ENCODE data around the gene DNAJC9.
A peak's percentile ranks its signal among the peaks of the same experiment; 100 is the strongest.
"Not testable (repeated sequence)": the region's sequence is repeated elsewhere in the genome, so short reads cannot be mapped to it uniquely, and the experiment has no call there.

The DNAJC9 gene

GRCh38 chr10:73246646-73247508 is at the start of gene DNAJC9:
Gene DNAJC9 (minus strand): TSS chr10:73247255. CDS start chr10:73247189, 66 bp downstream.
- DNase-seq, result peak; percentile 100

GRCh38 chr10:73293461-73293860 is 46.4 kb upstream of the DNAJC9 start:
- no peak for DNase-seq

- no peak for DNase-seq
Observed at GRCh38 chr10:73289958-73290357, 42.9 kb upstream of the DNAJC9 start.

- no peak for DNase-seq
Observed at GRCh38 chr10:73287441-73287840, 40.4 kb upstream of the DNAJC9 start.

GRCh38 chr10:73281097-73281496 is 34.0 kb upstream of the DNAJC9 start:
- no peak for DNase-seq

GRCh38 chr10:73264423-73264822 is 17.4 kb upstream of the DNAJC9 start:
- no peak for DNase-seq

GRCh38 chr10:73263693-73264347 is 16.8 kb upstream of the DNAJC9 start:
- no peak for DNase-seq

GRCh38 chr10:73262880-73263555 is 16.0 kb upstream of the DNAJC9 start:
- no peak for DNase-seq

- DNase-seq, result no peak
Observed at GRCh38 chr10:73262105-73262730, 15.2 kb upstream of the DNAJC9 start.

- no peak for DNase-seq
Observed at GRCh38 chr10:73261362-73261995, 14.4 kb upstream of the DNAJC9 start.

- not testable (repeated sequence) for DNase-seq
Observed at GRCh38 chr10:73258612-73259011, 11.6 kb upstream of the DNAJC9 start.

GRCh38 chr10:73253225-73253555 is 6.1 kb upstream of the DNAJC9 start:
- DNase-seq, result no peak

GRCh38 chr10:73252445-73253224 is 5.6 kb upstream of the DNAJC9 start, which contains the start of gene MRPS16:
Gene MRPS16 (minus strand): TSS chr10:73252644. CDS start chr10:73252482, 162 bp downstream.
- peak; percentile 94 for DNase-seq

- DNase-seq, result peak in 1 of 2 experiments; percentile 36
Observed at GRCh38 chr10:73251683-73252444, 4.8 kb upstream of the DNAJC9 start.

- no peak for DNase-seq
Observed at GRCh38 chr10:73248259-73248724, 1.2 kb upstream of the DNAJC9 start.

- no peak for DNase-seq
Observed at GRCh38 chr10:73247509-73248258, 629 bp upstream of the DNAJC9 start.

GRCh38 chr10:73246322-73246645 is 771 bp downstream of the DNAJC9 start:
- no peak for DNase-seq

GRCh38 chr10:73244866-73245477 is 2.1 kb downstream of the DNAJC9 start:
- DNase-seq, result no peak

GRCh38 chr10:73239908-73240307 is 7.1 kb downstream of the DNAJC9 start:
- no peak for DNase-seq

All from activated T-cell treated with anti-CD3 and anti-CD28 coated beads, Interleukin-2, amount 50 U/mL, for 48 hours (primary cell).